K562 (cell line): ENCODE results near the gene CRYBB1. TPM values are rescaled to one million over a fixed set of nuclear protein-coding genes. Genes with fewer than 3 reads are reported as not detected.

Experiments
- CHD7 ChIP-seq: fragments of 200-600 bp; sonication (generic); IDR thresholded peaks from one replicate; pipeline ENCODE4 v1.6.1; 2012; ENCODE audit warnings: mild to moderate bottlenecking, low read depth, low read length, inconsistent platforms
- COPS2 ChIP-seq: fragments of 450-650 bp; conservative IDR thresholded peaks from 2 replicates; pipeline ENCODE4 v1.6.1; 2016; ENCODE audit warnings: mild to moderate bottlenecking, moderate library complexity
- GMEB1 ChIP-seq: fragments of 250-450 bp; sonication (Bioruptor Pico); IDR thresholded peaks from 2 replicates; pipeline ENCODE4 v1.4.0; 2020; ENCODE audit warnings: mild to moderate bottlenecking
- HNRNPUL1 ChIP-seq: fragments of 200-400 bp; formaldehyde crosslinking; IDR thresholded peaks from 2 replicates; pipeline ENCODE4 v1.6.1; 2017; ENCODE audit warnings: low read length
- MYC ChIP-seq, 2 experiments: fragments of 250-450 bp in 1 of 2; sonication (Bioruptor Pico) in 1 of 2; IDR thresholded peaks; 2 replicates each; pipeline versions ENCODE4 v1.5.1 to v1.6.1; 2012 to 2021; ENCODE audit warnings: low read depth in 2 of 2, borderline replicate concordance in 1 of 2, improper control_type of control experiment in 1 of 2, low read length in 1 of 2, mild to moderate bottlenecking in 1 of 2, moderate library complexity in 1 of 2
- RBM25 ChIP-seq: fragments of 200-400 bp; formaldehyde crosslinking; IDR thresholded peaks from 2 replicates; pipeline ENCODE4 v1.6.1; 2018; ENCODE audit warnings: low read length, low read depth, moderate library complexity; ENCODE audit not compliant: severe bottlenecking
- SLC30A9 ChIP-seq: fragments of 250-450 bp; sonication (Bioruptor Pico); IDR thresholded peaks from 2 replicates; pipeline ENCODE4 v1.8.0; 2022; ENCODE audit warnings: mild to moderate bottlenecking, moderate library complexity
- STAT5B ChIP-seq: fragments of 250-450 bp; sonication (Bioruptor Pico); IDR thresholded peaks from 2 replicates; pipeline ENCODE4 v1.8.0; 2021; ENCODE audit warnings: mild to moderate bottlenecking, inconsistent platforms
- polyA plus RNA-seq, 8 experiments: library from polyadenylated mRNA; depleted of rRNA in 4 of 8; stranded (reverse) in 5 of 8; unstranded in 3 of 8; fragments of >200 nt; fragmentation: Nextera tagmentation in 2 of 8; fragmentation: Illumina TruSeq in 1 of 8; extraction: Ambion mirVana in 2 of 8; extraction: Trizol in 1 of 8; gene quantifications; 2 replicates each; pipeline versions ENCODE4 v1.2.1 to v1.2.3, GENCODE V29; 2011 to 2014; ENCODE audit warnings: inconsistent platforms in 1 of 8, missing spikeins in 1 of 8
- total RNA-seq, 7 experiments: library from RNA; depleted of rRNA in 6 of 7; stranded (reverse); fragments of >200 nt in 6 of 7; fragmentation: Illumina TruSeq in 2 of 7; extraction: Trizol in 2 of 7; gene quantifications; 2 replicates each; pipeline versions ENCODE4 v1.2.1 to v1.2.3, GENCODE V29; 2011 to 2021; ENCODE audit warnings: low replicate concordance in 1 of 7
- TF ChIP-seq, protein P1 (sequence below): fragments of 450-650 bp; IDR thresholded peaks from 2 replicates; pipeline ENCODE4 v1.6.1; 2016; ENCODE audit warnings: borderline replicate concordance

CRYBB1 gene
- total and polyA plus RNA-seq, 9 of the 15 experiments (the other 6 are each of a cell fraction or from before 2014, with no cell fraction given): 0.16 to 0.45 (median 0.33) TPM; not detected in 2

DNA sequence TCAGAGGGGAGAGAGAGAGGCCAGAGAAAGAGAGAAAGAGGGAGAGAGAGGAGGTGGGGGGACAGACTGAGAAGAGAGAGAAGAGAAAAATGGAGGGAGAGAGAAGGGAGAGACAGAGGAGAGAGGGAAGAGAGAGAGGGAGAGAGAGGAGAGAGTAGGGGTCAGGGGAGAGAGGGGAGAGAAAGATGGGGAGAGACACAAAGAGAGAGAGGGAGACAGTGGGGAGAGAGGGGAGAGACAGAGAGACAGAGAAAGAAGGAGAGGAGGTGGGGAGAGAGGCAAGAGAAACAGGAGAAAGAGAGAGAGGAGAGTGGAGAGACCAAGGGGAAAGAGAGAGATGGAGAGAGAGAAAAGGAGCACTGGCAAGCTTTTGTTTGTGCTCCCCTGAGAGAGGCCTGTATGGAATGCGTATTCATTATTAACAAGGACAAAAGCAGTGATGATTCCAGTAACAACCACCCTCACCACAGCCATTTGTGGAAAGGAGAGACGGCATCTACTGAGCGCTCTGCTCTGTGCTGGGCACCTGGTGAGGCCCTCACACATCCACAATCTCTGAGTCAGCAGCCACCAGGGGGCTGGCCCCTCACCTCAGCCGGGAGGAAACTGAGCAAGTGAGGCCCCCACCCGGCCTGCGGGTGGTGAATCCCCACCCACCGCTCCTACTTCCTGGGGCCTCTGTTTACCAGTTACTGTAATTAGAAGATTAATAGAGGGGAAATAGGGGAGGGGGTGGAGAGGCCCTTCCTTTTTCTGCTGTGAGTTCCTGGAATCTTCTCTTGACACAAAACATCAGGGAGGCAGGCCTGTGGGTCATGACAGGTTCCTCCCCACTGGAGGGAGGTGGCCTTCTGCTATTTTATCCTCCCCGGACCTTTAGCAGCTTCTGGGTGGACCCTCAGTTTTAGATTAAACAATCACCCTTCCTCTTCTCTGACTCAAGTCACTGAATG lies 24.9 kb upstream of the CRYBB1 start (continued):
- TF ChIP-seq HNRNPUL1: no peak
- TF ChIP-seq SLC30A9: no peak
- no peak for TF ChIP-seq STAT5B (CRISPR knock-in tag)
- TF ChIP-seq COPS2: no peak
- TF ChIP-seq, protein P1, sequence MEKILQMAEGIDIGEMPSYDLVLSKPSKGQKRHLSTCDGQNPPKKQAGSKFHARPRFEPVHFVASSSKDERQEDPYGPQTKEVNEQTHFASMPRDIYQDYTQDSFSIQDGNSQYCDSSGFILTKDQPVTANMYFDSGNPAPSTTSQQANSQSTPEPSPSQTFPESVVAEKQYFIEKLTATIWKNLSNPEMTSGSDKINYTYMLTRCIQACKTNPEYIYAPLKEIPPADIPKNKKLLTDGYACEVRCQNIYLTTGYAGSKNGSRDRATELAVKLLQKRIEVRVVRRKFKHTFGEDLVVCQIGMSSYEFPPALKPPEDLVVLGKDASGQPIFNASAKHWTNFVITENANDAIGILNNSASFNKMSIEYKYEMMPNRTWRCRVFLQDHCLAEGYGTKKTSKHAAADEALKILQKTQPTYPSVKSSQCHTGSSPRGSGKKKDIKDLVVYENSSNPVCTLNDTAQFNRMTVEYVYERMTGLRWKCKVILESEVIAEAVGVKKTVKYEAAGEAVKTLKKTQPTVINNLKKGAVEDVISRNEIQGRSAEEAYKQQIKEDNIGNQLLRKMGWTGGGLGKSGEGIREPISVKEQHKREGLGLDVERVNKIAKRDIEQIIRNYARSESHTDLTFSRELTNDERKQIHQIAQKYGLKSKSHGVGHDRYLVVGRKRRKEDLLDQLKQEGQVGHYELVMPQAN: peak; percentile 73
- TF ChIP-seq RBM25: no peak
- TF ChIP-seq CHD7: no peak
- TF ChIP-seq GMEB1 (CRISPR knock-in tag): no peak
- TF ChIP-seq MYC (IDR thresholded peaks at IDR 0.05; ENCODE audit: low read depth, low read length): no peak
- no peak for TF ChIP-seq MYC (CRISPR knock-in tag; IDR thresholded peaks at IDR 0.05; ENCODE audit: borderline replicate concordance, low read depth)
